ENCODE results near the gene AMOTL2.

Gene AMOTL2

GRCh38 chr3:134330883-134331810 is 43.1 kb downstream of the AMOTL2 start:
- DNase-seq = no peak

GRCh38 chr3:134328846-134329245 is 45.4 kb downstream of the AMOTL2 start:
- no peak for DNase-seq

DNA sequence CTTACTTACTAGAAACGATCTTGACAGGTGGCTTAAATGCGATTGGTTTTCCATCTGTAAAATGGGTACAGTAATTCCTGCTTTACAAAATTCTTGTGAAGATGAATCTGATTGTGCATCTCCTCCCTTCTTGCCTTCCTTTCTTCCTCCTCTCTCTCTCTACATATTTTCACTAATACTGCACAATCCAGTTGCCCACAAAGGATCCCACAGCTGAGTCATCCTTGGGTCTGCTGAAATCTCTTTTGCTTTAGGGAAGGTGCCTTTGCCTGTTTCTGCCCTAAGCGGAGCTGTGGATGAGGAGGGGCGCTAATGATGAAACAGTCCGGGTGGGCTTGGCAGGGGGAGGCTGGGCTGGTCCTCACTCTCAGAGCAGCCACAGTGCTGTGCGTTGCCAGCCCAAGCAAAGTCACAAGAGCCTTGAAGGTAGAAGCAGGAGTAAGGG is 46.1 kb downstream of the AMOTL2 start:
- no peak for DNase-seq

DNA sequence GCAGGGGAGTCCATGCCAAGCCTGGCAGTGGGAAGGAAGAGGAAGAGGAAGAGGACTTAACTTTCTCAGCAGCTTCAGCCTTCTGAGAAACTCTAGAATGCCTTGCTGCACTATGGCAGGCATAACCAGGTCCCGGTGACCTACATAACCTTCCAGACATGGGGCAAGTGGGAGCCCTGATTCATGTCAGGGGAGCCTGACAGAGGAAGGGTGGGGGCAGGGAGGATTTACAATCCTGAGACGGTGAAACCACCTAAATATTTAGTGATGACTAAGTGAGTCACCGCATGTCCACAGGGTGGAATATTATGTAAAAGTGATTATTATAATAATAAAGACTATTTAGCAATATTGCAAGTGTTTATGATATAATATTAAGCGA is 46.7 kb downstream of the AMOTL2 start:
- no peak for DNase-seq

GRCh38 chr3:134326760-134327593 is 47.3 kb downstream of the AMOTL2 start:
- no peak for DNase-seq

GRCh38 chr3:134326126-134326525 is 48.1 kb downstream of the AMOTL2 start:
- no peak for DNase-seq

DNA sequence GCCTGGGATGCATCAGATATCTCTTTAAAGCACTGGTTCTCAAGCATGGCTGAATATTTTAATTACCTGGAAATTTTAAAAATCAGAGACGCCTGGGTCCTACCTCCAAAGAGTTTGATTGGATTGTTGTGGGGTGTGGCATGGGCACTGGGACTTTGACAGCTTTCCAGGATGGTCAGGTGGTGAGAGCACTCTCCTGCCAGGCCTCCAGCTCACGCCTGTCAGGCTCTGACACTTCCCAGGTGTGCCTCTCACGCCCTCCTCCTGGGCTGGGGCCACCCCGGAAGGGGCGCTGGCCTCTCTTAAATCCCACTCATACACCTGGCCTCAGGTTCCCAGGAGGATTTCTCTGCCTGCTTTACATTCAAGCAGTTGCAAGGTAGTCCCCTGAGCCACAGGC is 48.5 kb downstream of the AMOTL2 start:
- no peak for DNase-seq

- no peak for DNase-seq
Measured at GRCh38 chr3:134325061-134325705, 49.1 kb downstream of the AMOTL2 start.

- DNase-seq = no peak
Measured at GRCh38 chr3:134323966-134324962, 50.0 kb downstream of the AMOTL2 start.

GRCh38 chr3:134322286-134322685 is 52.0 kb downstream of the AMOTL2 start:
- DNase-seq = no peak

DNA sequence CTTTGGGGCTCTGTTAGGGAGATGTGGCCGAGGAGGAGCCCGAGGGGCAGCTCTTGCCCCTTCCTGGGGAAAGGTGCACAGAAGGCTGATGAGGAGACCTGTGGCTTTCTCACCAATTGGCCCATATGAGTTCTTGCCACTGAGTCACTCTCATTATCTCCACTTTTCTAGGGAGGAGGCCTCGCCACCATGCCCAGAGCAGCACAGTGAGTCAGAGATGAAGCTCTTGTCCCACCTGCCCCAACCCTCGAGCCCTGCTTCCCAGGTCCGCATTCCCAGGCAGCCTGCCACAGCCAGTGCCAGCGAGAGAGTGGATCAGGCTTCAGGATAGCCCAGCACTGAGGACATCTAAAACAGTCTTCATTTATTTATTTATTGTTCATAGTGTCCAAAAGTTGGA is 53.5 kb downstream of the AMOTL2 start:
- no peak for DNase-seq

GRCh38 chr3:134319931-134320330 is 54.3 kb downstream of the AMOTL2 start:
- DNase-seq = no peak

- no peak for DNase-seq
Measured at GRCh38 chr3:134318166-134318565, 56.1 kb downstream of the AMOTL2 start.

DNA sequence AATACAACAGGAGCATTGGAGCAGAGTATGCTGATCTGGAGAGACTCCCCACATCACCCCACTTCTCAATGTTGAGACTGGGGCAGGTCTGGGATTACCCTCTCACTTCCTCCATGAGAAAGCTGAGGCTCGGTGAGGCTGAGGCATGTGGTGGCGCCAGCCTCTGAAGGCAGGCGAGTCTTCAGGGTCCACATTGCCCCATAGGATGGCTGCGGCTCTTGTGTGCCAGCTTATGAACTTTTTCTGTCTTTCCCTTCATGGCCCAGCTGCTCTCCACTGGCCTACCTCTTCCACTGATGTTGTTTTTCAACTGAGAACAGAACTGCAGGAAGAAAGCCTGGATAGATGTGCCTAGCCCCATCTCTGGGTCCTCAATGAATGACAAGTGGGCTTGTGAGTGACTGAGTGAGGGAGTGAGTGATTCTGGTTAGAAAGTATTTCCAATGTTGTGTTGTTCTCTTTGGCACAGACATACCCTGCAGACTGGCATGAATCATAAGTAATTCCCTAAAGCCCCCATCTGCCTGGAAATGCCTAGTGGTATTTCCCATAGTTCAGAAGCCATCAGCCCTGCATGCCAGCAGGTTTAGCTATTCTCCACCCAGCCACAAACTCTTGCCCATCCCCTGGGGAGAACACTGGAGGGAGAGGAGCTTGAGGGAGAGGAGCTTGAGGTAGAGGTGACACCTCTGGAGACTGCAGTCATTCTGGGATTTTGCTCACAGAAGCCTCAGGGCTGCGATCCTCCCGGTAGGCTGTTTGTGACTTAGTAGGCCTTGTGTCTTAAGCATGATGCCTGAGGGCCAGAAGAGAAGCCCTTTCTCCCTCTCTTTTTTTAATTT is 56.9 kb downstream of the AMOTL2 start:
- DNase-seq = no peak

GRCh38 chr3:134315286-134316106 is 58.8 kb downstream of the AMOTL2 start:
- no peak for DNase-seq

DNA sequence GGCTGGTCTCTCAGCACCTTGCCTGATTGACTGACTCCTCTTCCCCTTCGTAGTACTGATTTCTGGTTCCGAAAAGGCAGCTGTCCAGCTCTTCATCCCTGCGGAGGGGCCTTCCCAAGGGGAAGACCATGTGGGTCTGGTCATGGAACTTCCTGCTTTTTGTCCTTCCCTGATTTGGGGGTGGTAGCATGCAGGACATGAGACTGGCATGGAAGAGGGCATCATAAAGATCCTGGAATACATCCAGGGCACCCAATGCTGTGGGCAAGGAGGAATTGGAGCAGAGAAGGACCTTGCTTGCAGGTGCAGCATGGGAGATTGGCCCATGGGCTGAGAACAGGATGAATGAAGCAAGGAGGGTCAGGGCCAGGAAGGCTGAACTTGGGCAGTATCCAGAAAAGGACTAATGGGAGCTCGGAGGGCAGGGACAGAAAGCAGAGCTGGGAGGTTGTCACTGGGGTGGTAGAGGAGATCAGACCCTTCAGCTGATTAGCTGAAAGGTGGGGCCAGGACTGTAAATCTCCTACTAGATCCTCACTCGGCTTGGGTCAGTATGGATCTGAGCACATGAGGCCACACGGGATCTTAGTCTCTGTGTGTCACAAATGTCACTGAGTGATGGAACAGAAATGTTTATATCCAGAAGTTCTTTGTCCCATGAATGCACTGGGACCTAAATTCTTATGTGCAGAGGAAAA is 59.5 kb downstream of the AMOTL2 start:
- DNase-seq = no peak

- DNase-seq = no peak
Measured at GRCh38 chr3:134313847-134314587, 60.2 kb downstream of the AMOTL2 start.

Data from activated naive CD4-positive, alpha-beta T cell treated with Interleukin-2 at 50 U/mL for 16 hours (primary cell).